NCI-H2227 treated with DMSO at 0.1 percent for 48 hours (cell line): ENCODE results near the gene ATP6V0D1.

Experiments used
- DNase-seq: peaks from one replicate; lab custom pipeline; 2025; lab: John Stamatoyannopoulos, UW

The ATP6V0D1 gene

GRCh38 chr16:67407176-67407787 is 73.7 kb downstream of the ATP6V0D1 start:
- no peak for DNase-seq

GRCh38 chr16:67406111-67406971 is 74.6 kb downstream of the ATP6V0D1 start:
- no peak for DNase-seq

GRCh38 chr16:67405336-67405735 is 75.6 kb downstream of the ATP6V0D1 start:
- no peak for DNase-seq

- DNase-seq, result no peak
These were observed 76.2 kb downstream of the ATP6V0D1 start for GRCh38 chr16:67404740-67405226.

GRCh38 chr16:67403976-67404555 is 76.9 kb downstream of the ATP6V0D1 start:
- no peak for DNase-seq

- DNase-seq, result no peak
These were observed 80.1 kb downstream of the ATP6V0D1 start for GRCh38 chr16:67400901-67401300.

GRCh38 chr16:67399749-67400704 is 80.9 kb downstream of the ATP6V0D1 start:
- DNase-seq, result no peak

GRCh38 chr16:67399218-67399733 is 81.7 kb downstream of the ATP6V0D1 start:
- no peak for DNase-seq

- DNase-seq, result no peak
These were observed 82.3 kb downstream of the ATP6V0D1 start for GRCh38 chr16:67398546-67399217.

- no peak for DNase-seq
These were observed 83.0 kb downstream of the ATP6V0D1 start for GRCh38 chr16:67397812-67398545.

- DNase-seq, result no peak
These were observed 83.7 kb downstream of the ATP6V0D1 start for GRCh38 chr16:67397036-67397801.

- DNase-seq, result peak; percentile 48
These were observed 84.6 kb downstream of the ATP6V0D1 start for GRCh38 chr16:67396159-67397035.

- DNase-seq, result no peak
These were observed 85.3 kb downstream of the ATP6V0D1 start for GRCh38 chr16:67395458-67396158.

- no peak for DNase-seq
These were observed 85.9 kb downstream of the ATP6V0D1 start for GRCh38 chr16:67395105-67395457.

- no peak for DNase-seq
These were observed 86.5 kb downstream of the ATP6V0D1 start for GRCh38 chr16:67394155-67395104.

GRCh38 chr16:67393788-67394154 is 87.2 kb downstream of the ATP6V0D1 start:
- DNase-seq, result no peak
